Endodermal cell (in vitro differentiated cells): ENCODE data around the gene GSTM1. TPM values are rescaled to one million over a fixed set of nuclear protein-coding genes. Genes with fewer than 3 reads are reported as not detected.
A peak's percentile ranks its signal among the peaks of the same experiment; 100 is the strongest.

Experiments used
- DNase-seq: peaks from one replicate; pipeline ENCODE4 v3.0.0-alpha.2; 2017
- H3K27ac ChIP-seq: 2 replicates; pipeline ENCODE4 v1.5.1; 2013; ENCODE audit warnings: mild to moderate bottlenecking, low read depth, low read length, moderate library complexity
- H3K27me3 ChIP-seq: 2 replicates; pipeline ENCODE4 v1.6.1; 2013; ENCODE audit warnings: mild to moderate bottlenecking, low read length, moderate library complexity; ENCODE audit not compliant: insufficient read depth, control insufficient read depth, poor library complexity, severe bottlenecking
- H3K36me3 ChIP-seq: 2 replicates; pipeline ENCODE4 v1.7.0; 2013; ENCODE audit warnings: mild to moderate bottlenecking, low read length, moderate library complexity; ENCODE audit not compliant: control insufficient read depth, insufficient read depth
- H3K4me1 ChIP-seq: one replicate; pipeline ENCODE4 v1.7.0; 2013; ENCODE audit warnings: low read length; ENCODE audit not compliant: control insufficient read depth, insufficient read depth
- H3K4me3 ChIP-seq: 2 replicates; pipeline ENCODE4 v1.5.1; 2013; ENCODE audit warnings: mild to moderate bottlenecking, low read length, moderate library complexity
- H3K9ac ChIP-seq: 2 replicates; pipeline ENCODE4 v1.6.1; 2013; ENCODE audit warnings: mild to moderate bottlenecking, low read length, moderate library complexity; ENCODE audit not compliant: poor library complexity, severe bottlenecking; ENCODE audit errors: extremely low read depth
- H3K9me3 ChIP-seq: 2 replicates; pipeline ENCODE4 v1.6.1; 2013; ENCODE audit warnings: mild to moderate bottlenecking, low read length, moderate library complexity; ENCODE audit not compliant: control insufficient read depth
- H3K27ac Mint-ChIP-seq: 2 replicates; pipeline ENCODE4 v1.8.0; 2020; ENCODE audit warnings: mixed read lengths
- H3K27me3 Mint-ChIP-seq: 2 replicates; pipeline ENCODE4 v1.8.0; 2021; ENCODE audit warnings: mild to moderate bottlenecking, mixed read lengths; ENCODE audit not compliant: insufficient read depth
- H3K36me3 Mint-ChIP-seq: 2 replicates; pipeline ENCODE4 v1.8.0; 2020; ENCODE audit warnings: low read depth, mixed read lengths
- H3K4me1 Mint-ChIP-seq: 2 replicates; pipeline ENCODE4 v1.8.0; 2020; ENCODE audit warnings: mixed read lengths
- H3K4me3 Mint-ChIP-seq: 2 replicates; pipeline ENCODE4 v1.8.0; 2020; ENCODE audit warnings: mild to moderate bottlenecking, moderate library complexity, mixed read lengths
- H3K9me3 Mint-ChIP-seq: 2 replicates; pipeline ENCODE4 v1.8.0; 2020; ENCODE audit warnings: mild to moderate bottlenecking, mixed read lengths
- WGBS, 2 experiments: methylation state at CpG; one replicate each; pipeline versions ENCODE4 v1.1.5 to v1.1.7; 2013; ENCODE audit warnings: missing lambda C conversion rate in 2 of 2, mixed read lengths in 1 of 2; ENCODE audit not compliant: insufficient coverage in 1 of 2, insufficient read length in 1 of 2; 5-methylcytosine and 5-hydroxymethylcytosine counted together
- total RNA-seq, 2 donors: library from RNA; stranded (reverse); fragmentation: NEBNext Ultra II Directional in 1 of 2; extraction: Animal tissue kit (Norgen Biotek cat#: 25700) in 1 of 2; gene quantifications; 2 replicates in 1 of 2; 3 replicates in 1 of 2; pipeline ENCODE4 v1.2.1, GENCODE V29; 2021
- TF ChIP-seq, protein P1 (sequence below): fragments of 200-600 bp; sonication (generic); conservative IDR thresholded peaks from 2 replicates; pipeline ENCODE4 v1.5.0; 2021; ENCODE audit warnings: antibody characterized with exemption, mild to moderate bottlenecking

The GSTM1 gene
- total RNA-seq, 2 donors from 2014 or later = 23.0 to 65.6 TPM

- H3K27ac ChIP-seq = no peak overlapping the region
- peak; percentile 48 for DNase-seq
- peaks cover 1% of the 10 kb centered on the region for H3K9me3 Mint-ChIP-seq
- no peaks in the 10 kb centered on the region for H3K27me3 ChIP-seq
- no peak overlapping the region for H3K4me3 ChIP-seq
- H3K9me3 ChIP-seq = peaks cover 8% of the 10 kb centered on the region
- H3K27ac Mint-ChIP-seq = no peak overlapping the region
- H3K36me3 Mint-ChIP-seq = no peaks in the 10 kb centered on the region
- no peaks in the 10 kb centered on the region for H3K4me1 ChIP-seq
- H3K9ac ChIP-seq = no peak overlapping the region
- no peaks in the 10 kb centered on the region for H3K36me3 ChIP-seq
- 82 to 90% methylated on average over 2 of the region's 2 CpGs for WGBS, 2 experiments
- peaks cover 3% of the 10 kb centered on the region for H3K4me1 Mint-ChIP-seq
- TF ChIP-seq, protein P1, sequence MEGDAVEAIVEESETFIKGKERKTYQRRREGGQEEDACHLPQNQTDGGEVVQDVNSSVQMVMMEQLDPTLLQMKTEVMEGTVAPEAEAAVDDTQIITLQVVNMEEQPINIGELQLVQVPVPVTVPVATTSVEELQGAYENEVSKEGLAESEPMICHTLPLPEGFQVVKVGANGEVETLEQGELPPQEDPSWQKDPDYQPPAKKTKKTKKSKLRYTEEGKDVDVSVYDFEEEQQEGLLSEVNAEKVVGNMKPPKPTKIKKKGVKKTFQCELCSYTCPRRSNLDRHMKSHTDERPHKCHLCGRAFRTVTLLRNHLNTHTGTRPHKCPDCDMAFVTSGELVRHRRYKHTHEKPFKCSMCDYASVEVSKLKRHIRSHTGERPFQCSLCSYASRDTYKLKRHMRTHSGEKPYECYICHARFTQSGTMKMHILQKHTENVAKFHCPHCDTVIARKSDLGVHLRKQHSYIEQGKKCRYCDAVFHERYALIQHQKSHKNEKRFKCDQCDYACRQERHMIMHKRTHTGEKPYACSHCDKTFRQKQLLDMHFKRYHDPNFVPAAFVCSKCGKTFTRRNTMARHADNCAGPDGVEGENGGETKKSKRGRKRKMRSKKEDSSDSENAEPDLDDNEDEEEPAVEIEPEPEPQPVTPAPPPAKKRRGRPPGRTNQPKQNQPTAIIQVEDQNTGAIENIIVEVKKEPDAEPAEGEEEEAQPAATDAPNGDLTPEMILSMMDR = peak; percentile 50
- H3K27me3 Mint-ChIP-seq = peaks cover 5% of the 10 kb centered on the region
- H3K4me3 Mint-ChIP-seq = no peak overlapping the region
These were observed 30.9 kb downstream of the GSTM1 start for GRCh38 chr1:109718495-109718894.

DNA sequence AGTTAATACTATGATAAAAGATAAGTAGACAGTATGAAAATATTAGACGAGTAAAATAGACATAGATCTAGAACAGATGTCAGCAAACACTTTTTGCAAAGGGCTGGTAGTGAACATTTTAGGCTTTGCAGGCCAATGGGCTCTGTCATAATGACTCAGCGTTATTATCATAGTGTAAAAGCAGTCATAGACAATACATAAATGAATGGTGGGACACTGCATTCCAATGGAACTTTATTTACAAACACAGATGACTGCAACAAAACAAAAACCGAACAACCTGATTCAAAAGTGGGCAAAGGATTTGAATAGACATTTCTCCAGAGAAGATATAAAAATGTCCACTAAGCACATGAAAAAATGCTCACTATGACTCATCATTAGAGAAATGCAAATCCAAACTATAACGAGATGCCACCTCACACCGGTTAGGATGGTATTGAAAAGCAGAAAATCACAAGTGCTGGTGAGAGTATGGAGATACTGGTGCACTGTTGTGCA, 31.8 kb downstream of the GSTM1 start:
- no peaks in the 10 kb centered on the region for H3K36me3 Mint-ChIP-seq
- H3K4me1 Mint-ChIP-seq = peaks cover 3% of the 10 kb centered on the region
- no peak for DNase-seq
- Histone ChIP-seq H3K9me3 (peaks cover 8% of the 10 kb centered on the region), H3K27me3 (no peaks in the 10 kb centered on the region), H3K36me3 (no peaks in the 10 kb centered on the region), H3K4me3 (no peak overlapping the region), H3K4me1 (no peaks in the 10 kb centered on the region), H3K27ac (no peak overlapping the region), H3K9ac (no peak overlapping the region)
- no peak overlapping the region for H3K27ac Mint-ChIP-seq
- peaks cover 4% of the 10 kb centered on the region for H3K27me3 Mint-ChIP-seq
- peaks cover 1% of the 10 kb centered on the region for H3K9me3 Mint-ChIP-seq
- no peak overlapping the region for H3K4me3 Mint-ChIP-seq
- TF ChIP-seq, protein P1 = no peak
- WGBS, 2 experiments = 92 to 94% methylated on average over 3 to 5 of the region's 5 CpGs

DNA sequence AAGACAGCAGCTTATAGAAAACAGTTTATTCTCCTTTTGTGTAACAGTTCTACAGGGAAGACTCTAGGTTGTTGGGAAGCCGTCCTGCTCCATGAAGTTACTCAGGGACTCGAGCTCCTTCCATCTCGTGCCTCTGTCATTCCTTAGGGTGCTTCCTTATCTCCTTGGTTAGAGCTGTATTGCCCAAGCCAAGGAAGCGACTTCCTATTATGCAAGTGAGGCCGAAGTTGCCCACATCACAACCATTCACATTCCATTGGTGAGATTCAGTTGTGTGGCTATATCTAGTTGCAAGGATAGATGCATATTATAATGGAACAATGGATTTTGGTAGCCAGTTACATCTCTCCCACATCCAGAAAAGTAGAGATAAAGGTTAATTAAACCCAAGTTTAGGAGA, 33.4 kb downstream of the GSTM1 start:
- Histone ChIP-seq H3K4me1 (no peaks in the 10 kb centered on the region), H3K9me3 (peaks cover 8% of the 10 kb centered on the region), H3K27me3 (no peaks in the 10 kb centered on the region), H3K36me3 (no peaks in the 10 kb centered on the region), H3K4me3 (no peak overlapping the region), H3K27ac (no peak overlapping the region), H3K9ac (no peak overlapping the region)
- H3K4me3 Mint-ChIP-seq = no peak overlapping the region
- peaks cover 3% of the 10 kb centered on the region for H3K4me1 Mint-ChIP-seq
- no peak overlapping the region for H3K27ac Mint-ChIP-seq
- no peaks in the 10 kb centered on the region for H3K36me3 Mint-ChIP-seq
- no peak for DNase-seq
- H3K9me3 Mint-ChIP-seq = peaks cover 7% of the 10 kb centered on the region
- 85 to 93% methylated on average over 3 to 4 of the region's 5 CpGs for WGBS, 2 experiments
- TF ChIP-seq, protein P1 = no peak
- H3K27me3 Mint-ChIP-seq = peaks cover 4% of the 10 kb centered on the region
